Measurements from ENCODE around the gene ZAR1.
A peak's percentile ranks its signal among the peaks of the same experiment; 100 is the strongest.
"Not testable (repeated sequence)": the region's sequence is repeated elsewhere in the genome, so short reads cannot be mapped to it uniquely, and the experiment has no call there.

The ZAR1 gene, protein sequence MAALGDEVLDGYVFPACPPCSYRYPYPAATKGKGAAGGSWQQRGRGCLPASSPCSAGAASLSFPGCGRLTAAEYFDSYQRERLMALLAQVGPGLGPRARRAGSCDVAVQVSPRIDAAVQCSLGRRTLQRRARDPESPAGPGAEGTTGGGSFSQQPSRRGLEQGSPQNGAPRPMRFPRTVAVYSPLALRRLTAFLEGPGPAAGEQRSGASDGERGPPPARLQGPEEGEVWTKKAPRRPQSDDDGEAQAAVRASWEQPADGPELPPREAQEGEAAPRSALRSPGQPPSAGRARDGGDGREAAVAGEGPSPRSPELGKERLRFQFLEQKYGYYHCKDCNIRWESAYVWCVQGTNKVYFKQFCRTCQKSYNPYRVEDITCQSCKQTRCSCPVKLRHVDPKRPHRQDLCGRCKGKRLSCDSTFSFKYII

DNA sequence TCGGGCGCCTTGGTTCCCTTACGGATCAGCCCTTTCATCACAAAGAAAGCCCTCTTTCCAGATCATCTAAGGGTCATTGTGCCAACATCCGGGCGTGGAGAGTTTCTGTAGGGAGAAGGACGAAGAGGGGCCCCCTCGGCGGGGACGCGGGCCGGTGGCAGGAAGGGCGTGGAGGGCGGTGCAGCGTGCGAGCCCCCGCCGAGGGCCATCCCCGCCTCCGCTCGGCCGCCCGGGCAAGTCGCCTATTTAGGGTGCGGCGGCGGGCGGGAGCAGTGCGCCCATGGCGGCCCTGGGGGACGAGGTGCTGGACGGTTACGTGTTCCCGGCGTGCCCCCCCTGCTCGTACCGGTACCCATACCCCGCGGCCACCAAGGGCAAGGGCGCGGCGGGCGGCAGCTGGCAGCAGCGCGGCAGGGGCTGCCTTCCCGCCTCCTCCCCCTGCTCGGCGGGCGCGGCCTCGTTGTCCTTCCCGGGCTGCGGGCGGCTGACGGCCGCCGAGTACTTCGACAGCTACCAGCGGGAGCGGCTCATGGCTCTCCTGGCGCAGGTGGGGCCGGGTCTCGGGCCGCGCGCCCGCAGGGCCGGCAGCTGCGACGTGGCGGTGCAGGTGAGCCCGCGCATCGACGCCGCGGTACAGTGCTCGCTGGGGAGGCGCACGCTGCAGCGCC lies at the start of gene ZAR1:
TSS of gene ZAR1 (plus strand) at position 241 of the 668 bp plus-strand sequence. CDS start at position 281, 40 bp downstream.
- Histone ChIP-seq H3K4me3 (ENCODE audit: low read length) (peak within 1 kb of the TSS; percentile 54; the same call in 1 of the 2 replicates), H3K9ac (ENCODE audit: low read depth, low read length) (no peak within 1 kb of the TSS), H3K36me3 (ENCODE audit: insufficient read depth, low read depth, low read length) (no peaks in the 10 kb centered on the region), H3K9me3 (ENCODE audit: insufficient read depth, low read depth, low read length) (no peaks in the 10 kb centered on the region), H3K4me1 (ENCODE audit: insufficient read depth, low read length) (peaks cover 12% of the 10 kb centered on the region; the same call in 1 of the 2 replicates), H3K27me3 (ENCODE audit: insufficient read depth, low read length) (peaks cover 84% of the 10 kb centered on the region), H3K27ac (ENCODE audit: low read length) (no peak within 1 kb of the TSS)

DNA sequence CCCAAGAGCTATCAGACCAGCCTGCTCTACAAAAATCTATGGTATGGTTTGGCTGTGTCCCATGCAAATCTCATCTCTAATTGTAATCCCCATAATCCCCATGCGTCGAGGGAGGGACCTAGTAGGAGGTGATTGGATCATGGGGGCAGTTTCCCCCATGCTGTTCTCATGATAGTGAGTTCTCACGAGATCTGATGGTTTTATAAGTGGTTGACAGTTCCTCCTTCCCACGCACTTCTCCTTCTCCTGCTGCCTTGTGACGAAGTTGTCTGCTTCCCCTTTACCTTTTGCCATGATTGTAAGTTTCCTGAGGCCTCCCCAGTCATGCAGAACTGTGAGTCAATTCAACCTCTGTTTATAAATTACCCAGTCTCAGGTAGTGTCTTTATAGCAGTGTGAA lies 49.1 kb upstream of the ZAR1 start:
- not testable (repeated sequence) for H3K9ac ChIP-seq (ENCODE audit: low read depth, low read length); H3K9me3 ChIP-seq (ENCODE audit: insufficient read depth, low read depth, low read length); H3K27ac ChIP-seq (ENCODE audit: low read length); H3K4me1 ChIP-seq (ENCODE audit: insufficient read depth, low read length); H3K27me3 ChIP-seq (ENCODE audit: insufficient read depth, low read length); H3K4me3 ChIP-seq (ENCODE audit: low read length); H3K36me3 ChIP-seq (ENCODE audit: insufficient read depth, low read depth, low read length)

DNA sequence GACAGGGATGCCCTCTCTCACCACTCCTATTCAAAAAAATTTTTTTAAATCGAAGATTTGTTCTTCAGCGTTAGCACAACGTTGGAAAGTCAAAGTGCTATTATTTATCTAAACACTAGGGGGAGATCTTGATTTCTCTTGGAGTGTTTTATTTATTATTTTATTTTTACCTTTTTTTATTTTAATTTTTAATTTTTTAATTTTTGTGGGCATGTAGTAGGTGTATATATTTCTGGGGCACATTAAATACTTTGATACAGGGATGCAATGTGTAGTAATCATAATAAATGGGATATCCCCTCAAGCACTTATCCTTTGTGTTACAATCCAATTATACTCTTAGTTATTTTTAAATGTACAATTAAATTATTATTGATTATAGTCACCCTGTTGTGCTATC lies 44.3 kb upstream of the ZAR1 start:
- no peaks in the 10 kb centered on the region for H3K27me3 ChIP-seq (ENCODE audit: insufficient read depth, low read length)
- H3K27ac ChIP-seq (ENCODE audit: low read length), result no peak overlapping the region
- H3K9ac ChIP-seq (ENCODE audit: low read depth, low read length), result no peak overlapping the region
- H3K4me1 ChIP-seq (ENCODE audit: insufficient read depth, low read length), result no peaks in the 10 kb centered on the region
- H3K9me3 ChIP-seq (ENCODE audit: insufficient read depth, low read depth, low read length), result no peaks in the 10 kb centered on the region
- no peaks in the 10 kb centered on the region for H3K36me3 ChIP-seq (ENCODE audit: insufficient read depth, low read depth, low read length)
- H3K4me3 ChIP-seq (ENCODE audit: low read length), result no peak overlapping the region

DNA sequence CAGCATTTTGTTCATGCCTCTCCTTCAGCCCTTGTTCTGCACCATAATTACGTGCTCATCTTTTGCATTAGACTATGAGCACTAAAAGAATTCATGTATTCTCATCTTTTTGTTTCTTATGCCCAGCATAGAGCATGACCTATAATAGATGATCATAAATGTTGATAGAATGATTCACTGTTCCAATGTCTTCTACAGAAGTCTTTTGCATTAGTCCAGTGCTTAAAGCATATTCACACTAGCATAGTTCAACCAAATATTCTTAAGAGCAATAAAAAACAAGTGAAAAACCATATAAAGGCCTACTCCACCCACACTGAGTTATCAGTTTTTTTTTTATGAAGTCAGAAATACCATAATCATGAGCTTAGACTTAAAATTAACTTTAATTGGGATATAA lies 43.4 kb upstream of the ZAR1 start:
- no peaks in the 10 kb centered on the region for H3K9me3 ChIP-seq (ENCODE audit: insufficient read depth, low read depth, low read length)
- H3K27me3 ChIP-seq (ENCODE audit: insufficient read depth, low read length), result no peaks in the 10 kb centered on the region
- no peaks in the 10 kb centered on the region for H3K4me1 ChIP-seq (ENCODE audit: insufficient read depth, low read length)
- no peak overlapping the region for H3K4me3 ChIP-seq (ENCODE audit: low read length)
- no peak overlapping the region for H3K27ac ChIP-seq (ENCODE audit: low read length)
- H3K36me3 ChIP-seq (ENCODE audit: insufficient read depth, low read depth, low read length), result no peaks in the 10 kb centered on the region
- H3K9ac ChIP-seq (ENCODE audit: low read depth, low read length), result no peak overlapping the region

DNA sequence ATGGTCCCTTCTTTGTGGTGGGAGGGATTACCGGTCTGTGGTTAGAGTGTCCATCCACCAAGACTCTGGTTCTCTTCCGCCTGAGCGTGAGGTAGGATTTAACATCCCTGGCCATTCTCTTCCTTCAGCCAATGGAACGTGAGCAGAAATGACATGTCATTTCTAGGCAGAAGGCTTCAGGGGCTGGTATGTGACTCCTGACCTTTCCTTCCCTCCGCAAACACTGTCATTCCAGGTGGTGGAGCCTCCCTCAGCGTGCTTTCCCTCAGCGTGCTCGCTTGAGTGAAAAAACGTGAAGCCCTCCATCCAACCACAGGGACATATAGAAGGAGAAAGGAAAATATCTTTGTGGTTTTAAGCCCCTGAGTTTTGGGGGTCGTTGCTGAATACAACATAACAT lies 40.9 kb upstream of the ZAR1 start:
- no peaks in the 10 kb centered on the region for H3K36me3 ChIP-seq (ENCODE audit: insufficient read depth, low read depth, low read length)
- no peaks in the 10 kb centered on the region for H3K4me1 ChIP-seq (ENCODE audit: insufficient read depth, low read length)
- H3K9me3 ChIP-seq (ENCODE audit: insufficient read depth, low read depth, low read length), result no peaks in the 10 kb centered on the region
- no peak overlapping the region for H3K4me3 ChIP-seq (ENCODE audit: low read length)
- H3K27me3 ChIP-seq (ENCODE audit: insufficient read depth, low read length), result no peaks in the 10 kb centered on the region
- no peak overlapping the region for H3K27ac ChIP-seq (ENCODE audit: low read length)
- H3K9ac ChIP-seq (ENCODE audit: low read depth, low read length), result no peak overlapping the region

DNA sequence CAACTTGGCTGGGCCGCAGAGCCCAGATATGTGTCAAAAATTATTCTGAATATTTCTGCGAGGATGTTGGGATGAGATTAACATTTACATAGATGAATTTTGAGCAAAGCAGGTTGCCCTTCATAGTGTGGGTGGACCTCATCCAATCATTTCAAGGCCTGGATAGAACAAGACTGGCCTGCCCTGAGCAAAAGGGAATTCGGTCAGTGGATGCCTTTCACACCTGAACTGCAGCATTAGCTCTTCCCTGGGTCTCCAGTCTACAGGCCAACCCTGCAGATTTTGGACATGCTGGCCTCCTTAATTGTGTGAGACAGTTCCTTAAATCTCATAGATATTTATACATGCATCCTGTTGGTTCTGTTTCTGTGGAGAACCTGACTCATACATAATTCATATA lies 39.3 kb upstream of the ZAR1 start:
- H3K9ac ChIP-seq (ENCODE audit: low read depth, low read length), result no peak overlapping the region
- no peaks in the 10 kb centered on the region for H3K36me3 ChIP-seq (ENCODE audit: insufficient read depth, low read depth, low read length)
- no peak overlapping the region for H3K4me3 ChIP-seq (ENCODE audit: low read length)
- H3K4me1 ChIP-seq (ENCODE audit: insufficient read depth, low read length), result no peaks in the 10 kb centered on the region
- no peak overlapping the region for H3K27ac ChIP-seq (ENCODE audit: low read length)
- H3K27me3 ChIP-seq (ENCODE audit: insufficient read depth, low read length), result no peaks in the 10 kb centered on the region
- H3K9me3 ChIP-seq (ENCODE audit: insufficient read depth, low read depth, low read length), result no peaks in the 10 kb centered on the region

DNA sequence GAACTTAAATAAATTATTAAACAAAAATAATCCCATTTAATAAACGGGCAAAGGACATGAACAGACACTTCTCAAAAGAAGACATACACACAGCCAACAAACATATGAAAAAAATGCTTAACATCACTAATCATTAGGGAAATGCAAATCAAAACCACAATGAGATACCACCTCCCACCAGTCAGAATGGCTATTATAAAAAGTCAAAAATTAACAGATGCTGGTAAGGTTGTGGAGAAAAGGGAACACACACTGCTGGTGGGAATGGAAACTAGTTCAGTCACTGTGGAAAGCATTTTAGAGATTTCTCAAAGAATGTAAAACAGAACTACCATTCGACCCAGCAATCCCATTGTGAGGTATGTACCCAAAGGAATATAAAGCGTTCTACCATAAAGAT lies 38.4 kb upstream of the ZAR1 start:
- H3K27me3 ChIP-seq (ENCODE audit: insufficient read depth, low read length); H3K4me1 ChIP-seq (ENCODE audit: insufficient read depth, low read length); H3K36me3 ChIP-seq (ENCODE audit: insufficient read depth, low read depth, low read length); H3K4me3 ChIP-seq (ENCODE audit: low read length); H3K9ac ChIP-seq (ENCODE audit: low read depth, low read length); H3K9me3 ChIP-seq (ENCODE audit: insufficient read depth, low read depth, low read length); H3K27ac ChIP-seq (ENCODE audit: low read length): not testable (repeated sequence)

DNA sequence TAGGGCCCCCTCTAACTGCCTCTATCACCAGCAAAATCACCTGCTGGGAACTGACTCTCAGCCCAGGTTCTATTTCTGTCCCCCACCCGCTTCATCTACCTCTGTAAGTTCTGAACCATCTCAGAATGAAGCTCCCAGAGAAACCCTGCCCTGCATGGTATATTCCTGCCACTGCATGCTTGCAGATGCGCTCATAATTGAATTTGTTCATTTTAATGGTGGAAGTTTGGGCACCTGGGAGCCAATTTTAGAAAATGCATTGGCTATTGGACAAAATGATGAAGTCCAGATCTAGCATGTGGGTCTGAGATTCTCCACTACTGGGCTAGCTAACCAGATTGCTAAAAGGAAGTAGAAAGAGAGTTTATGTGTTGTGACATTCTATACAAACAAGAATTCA lies 35.5 kb upstream of the ZAR1 start:
- H3K4me1 ChIP-seq (ENCODE audit: insufficient read depth, low read length), result no peaks in the 10 kb centered on the region
- no peak overlapping the region for H3K4me3 ChIP-seq (ENCODE audit: low read length)
- H3K27ac ChIP-seq (ENCODE audit: low read length), result no peak overlapping the region
- H3K9me3 ChIP-seq (ENCODE audit: insufficient read depth, low read depth, low read length), result no peaks in the 10 kb centered on the region
- no peak overlapping the region for H3K9ac ChIP-seq (ENCODE audit: low read depth, low read length)
- no peaks in the 10 kb centered on the region for H3K27me3 ChIP-seq (ENCODE audit: insufficient read depth, low read length)
- H3K36me3 ChIP-seq (ENCODE audit: insufficient read depth, low read depth, low read length), result no peaks in the 10 kb centered on the region

DNA sequence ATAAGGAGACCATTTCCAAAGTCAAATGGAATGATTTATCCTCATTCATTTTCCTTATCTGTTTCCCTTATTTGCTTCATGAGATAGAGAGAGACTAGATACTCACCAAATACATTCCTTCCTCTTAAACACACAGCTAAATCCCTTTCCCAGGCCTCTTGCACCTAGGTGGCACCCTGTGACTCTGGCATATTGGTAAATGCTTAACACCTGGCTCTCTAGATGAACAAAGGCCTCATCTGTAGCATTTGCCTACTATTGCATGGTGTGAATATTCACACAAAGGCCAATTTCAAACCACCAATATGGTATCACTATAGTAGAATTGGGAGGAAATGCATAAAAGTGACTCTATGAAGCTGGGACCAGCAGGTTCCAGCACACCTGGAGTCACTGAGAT lies 29.1 kb upstream of the ZAR1 start:
- H3K9ac ChIP-seq (ENCODE audit: low read depth, low read length), result no peak overlapping the region
- no peaks in the 10 kb centered on the region for H3K27me3 ChIP-seq (ENCODE audit: insufficient read depth, low read length)
- no peak overlapping the region for H3K27ac ChIP-seq (ENCODE audit: low read length)
- H3K36me3 ChIP-seq (ENCODE audit: insufficient read depth, low read depth, low read length), result no peaks in the 10 kb centered on the region
- H3K4me3 ChIP-seq (ENCODE audit: low read length), result no peak overlapping the region
- no peaks in the 10 kb centered on the region for H3K9me3 ChIP-seq (ENCODE audit: insufficient read depth, low read depth, low read length)
- no peaks in the 10 kb centered on the region for H3K4me1 ChIP-seq (ENCODE audit: insufficient read depth, low read length)

DNA sequence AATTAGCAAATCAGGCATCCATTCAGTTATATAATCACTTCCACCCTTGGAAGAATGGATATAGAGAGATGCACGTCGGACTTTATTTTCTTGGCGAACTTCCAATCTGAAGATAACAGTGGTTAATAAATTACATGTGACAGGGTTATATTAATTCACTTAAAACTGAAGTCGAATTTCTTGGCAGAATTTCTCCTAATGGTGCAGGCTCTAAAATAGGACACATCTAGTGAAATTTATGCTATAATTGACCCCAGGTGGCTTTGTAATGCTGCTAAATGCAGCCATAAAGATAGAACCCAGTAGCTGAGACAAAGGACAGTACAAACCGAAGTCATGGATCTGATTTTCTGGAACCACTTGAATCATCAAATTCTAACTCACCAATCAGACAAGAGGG lies 27.7 kb upstream of the ZAR1 start:
- H3K27ac ChIP-seq (ENCODE audit: low read length), result no peak overlapping the region
- H3K4me3 ChIP-seq (ENCODE audit: low read length), result no peak overlapping the region
- H3K36me3 ChIP-seq (ENCODE audit: insufficient read depth, low read depth, low read length), result no peaks in the 10 kb centered on the region
- H3K9ac ChIP-seq (ENCODE audit: low read depth, low read length), result no peak overlapping the region
- no peaks in the 10 kb centered on the region for H3K27me3 ChIP-seq (ENCODE audit: insufficient read depth, low read length)
- no peaks in the 10 kb centered on the region for H3K9me3 ChIP-seq (ENCODE audit: insufficient read depth, low read depth, low read length)
- H3K4me1 ChIP-seq (ENCODE audit: insufficient read depth, low read length), result no peaks in the 10 kb centered on the region

DNA sequence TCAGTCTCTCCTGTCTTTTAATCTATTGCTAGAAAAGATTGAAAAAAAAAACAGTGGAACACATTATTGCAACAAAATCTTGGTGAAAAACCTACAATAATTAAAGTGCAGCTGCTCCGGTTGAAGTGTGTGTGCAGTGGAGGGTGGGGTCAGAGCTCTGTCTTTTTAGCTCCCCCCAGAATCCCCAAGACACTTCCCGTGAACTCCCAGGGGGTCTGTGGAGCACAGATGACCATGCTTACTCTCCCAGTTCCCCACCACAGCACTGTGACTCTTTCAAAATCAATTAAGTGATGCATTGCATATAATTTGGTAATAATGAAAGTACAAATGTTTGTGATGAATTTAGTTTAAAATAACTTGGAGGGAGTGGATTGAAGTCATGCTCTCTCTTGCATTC lies 22.6 kb upstream of the ZAR1 start:
- Histone ChIP-seq H3K4me3 (ENCODE audit: low read length) (no peak overlapping the region), H3K4me1 (ENCODE audit: insufficient read depth, low read length) (no peaks in the 10 kb centered on the region), H3K9ac (ENCODE audit: low read depth, low read length) (no peak overlapping the region), H3K27me3 (ENCODE audit: insufficient read depth, low read length) (no peaks in the 10 kb centered on the region), H3K9me3 (ENCODE audit: insufficient read depth, low read depth, low read length) (no peaks in the 10 kb centered on the region), H3K27ac (ENCODE audit: low read length) (no peak overlapping the region), H3K36me3 (ENCODE audit: insufficient read depth, low read depth, low read length) (no peaks in the 10 kb centered on the region)

DNA sequence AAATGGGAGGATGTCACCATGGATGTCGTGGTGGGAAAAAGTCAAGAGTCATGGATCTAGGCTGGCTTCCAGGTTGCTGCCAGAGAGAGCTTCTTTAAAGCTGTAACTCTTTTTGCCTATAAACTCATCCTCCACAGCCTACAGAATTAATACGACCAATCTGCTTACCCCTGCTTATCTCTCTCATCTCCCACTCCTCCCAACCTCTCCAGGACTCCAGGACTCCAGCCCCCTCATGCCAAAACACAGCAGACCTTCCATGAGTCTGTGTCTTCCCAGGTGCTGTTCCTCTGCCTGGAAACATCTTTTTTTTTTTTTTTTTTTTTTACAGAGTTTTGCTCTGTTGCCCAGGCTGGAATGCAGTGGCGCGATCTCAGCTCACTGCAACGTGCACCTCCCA lies 22.2 kb upstream of the ZAR1 start:
- Histone ChIP-seq H3K4me3 (ENCODE audit: low read length) (no peak overlapping the region), H3K9ac (ENCODE audit: low read depth, low read length) (no peak overlapping the region), H3K4me1 (ENCODE audit: insufficient read depth, low read length) (no peaks in the 10 kb centered on the region), H3K9me3 (ENCODE audit: insufficient read depth, low read depth, low read length) (no peaks in the 10 kb centered on the region), H3K27ac (ENCODE audit: low read length) (no peak overlapping the region), H3K36me3 (ENCODE audit: insufficient read depth, low read depth, low read length) (no peaks in the 10 kb centered on the region), H3K27me3 (ENCODE audit: insufficient read depth, low read length) (no peaks in the 10 kb centered on the region)
